ENCODE measurements around the gene UBE3A.

DNA sequence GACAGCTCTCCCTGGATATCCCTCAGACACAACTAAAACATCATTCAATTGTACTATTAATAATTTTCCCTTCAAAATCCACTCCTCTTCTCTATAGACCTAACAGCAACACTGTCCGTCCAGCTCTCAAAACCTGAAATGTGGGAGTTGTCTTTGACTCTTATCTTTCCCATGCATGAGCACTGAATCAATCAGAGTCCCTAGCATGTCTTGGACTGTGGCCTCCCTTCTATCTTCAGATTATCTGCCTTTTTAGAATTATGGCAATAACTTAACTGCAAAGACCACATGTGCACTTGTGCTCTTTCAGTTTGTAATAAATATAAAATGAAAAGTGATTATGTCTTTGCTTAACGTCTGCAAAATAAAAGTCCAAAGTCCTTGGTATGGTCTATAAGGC, 107.0 kb downstream of the UBE3A start:
- TF ChIP-seq, protein P1, sequence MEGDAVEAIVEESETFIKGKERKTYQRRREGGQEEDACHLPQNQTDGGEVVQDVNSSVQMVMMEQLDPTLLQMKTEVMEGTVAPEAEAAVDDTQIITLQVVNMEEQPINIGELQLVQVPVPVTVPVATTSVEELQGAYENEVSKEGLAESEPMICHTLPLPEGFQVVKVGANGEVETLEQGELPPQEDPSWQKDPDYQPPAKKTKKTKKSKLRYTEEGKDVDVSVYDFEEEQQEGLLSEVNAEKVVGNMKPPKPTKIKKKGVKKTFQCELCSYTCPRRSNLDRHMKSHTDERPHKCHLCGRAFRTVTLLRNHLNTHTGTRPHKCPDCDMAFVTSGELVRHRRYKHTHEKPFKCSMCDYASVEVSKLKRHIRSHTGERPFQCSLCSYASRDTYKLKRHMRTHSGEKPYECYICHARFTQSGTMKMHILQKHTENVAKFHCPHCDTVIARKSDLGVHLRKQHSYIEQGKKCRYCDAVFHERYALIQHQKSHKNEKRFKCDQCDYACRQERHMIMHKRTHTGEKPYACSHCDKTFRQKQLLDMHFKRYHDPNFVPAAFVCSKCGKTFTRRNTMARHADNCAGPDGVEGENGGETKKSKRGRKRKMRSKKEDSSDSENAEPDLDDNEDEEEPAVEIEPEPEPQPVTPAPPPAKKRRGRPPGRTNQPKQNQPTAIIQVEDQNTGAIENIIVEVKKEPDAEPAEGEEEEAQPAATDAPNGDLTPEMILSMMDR (IDR thresholded peaks at IDR 0.05 in 2 of 3, conservative IDR thresholded peaks at IDR 0.05 in 1 of 3; ENCODE audit: control insufficient read depth in 2 of 3, extremely low read depth in 1 of 3, insufficient read depth in 1 of 3, low read depth in 3 of 3, low read length in 3 of 3) = no peak
- no peak for TF ChIP-seq NRF1 (conservative IDR thresholded peaks at IDR 0.05; ENCODE audit: low read depth, low read length)
- no peak for TF ChIP-seq SRF (IDR thresholded peaks at IDR 0.05; ENCODE audit: low read depth in 2 of 2, low read length in 2 of 2)
- no peak for TF ChIP-seq ZNF217 (IDR thresholded peaks at IDR 0.05)
- no peak for TF ChIP-seq EGR1 (IDR thresholded peaks at IDR 0.05; ENCODE audit: borderline replicate concordance in 1 of 2, low read depth in 2 of 2, low read length in 2 of 2)
- TF ChIP-seq SMARCA5 (IDR thresholded peaks at IDR 0.05) = no peak
- no peak for TF ChIP-seq GABPA (IDR thresholded peaks at IDR 0.05; ENCODE audit: low read depth)

Data from GM12878 (cell line).